Measurements from ENCODE around the gene SMPD1. TPM values are rescaled to one million over a fixed set of nuclear protein-coding genes. Genes with fewer than 3 reads are reported as not detected.

The SMPD1 gene
- total and polyA plus RNA-seq, 2 of the 8 experiments (the other 6 are each of a cell fraction or from before 2014, with no cell fraction given) = 1.9 to 2.4 TPM

- Histone ChIP-seq H4K20me1 (replicated peaks in 1 of 2; ENCODE audit: control insufficient read depth in 1 of 2, insufficient read depth in 2 of 2, low read length in 2 of 2) (no peaks in the 10 kb centered on the region), H3K23ac (ENCODE audit: insufficient read length) (no peak within 1 kb of the TSS), H3K27ac (ENCODE audit: low read depth, low read length) (no peak within 1 kb of the TSS), H4K8ac (ENCODE audit: extremely low read depth, insufficient read depth, low read length) (no peak within 1 kb of the TSS), H4K5ac (ENCODE audit: insufficient read length, low read depth, low read length) (no peak within 1 kb of the TSS), H3K79me2 (ENCODE audit: control insufficient read depth in 1 of 2, insufficient read depth in 2 of 2, low read length in 2 of 2) (no peaks in the 10 kb centered on the region), H3K14ac (ENCODE audit: insufficient read length) (no peak within 1 kb of the TSS), H2BK120ac (replicated peaks; ENCODE audit: low read depth, low read length) (no peak within 1 kb of the TSS), H3K4me2 (ENCODE audit: insufficient read depth in 1 of 2, low read depth in 2 of 2, low read length in 2 of 2) (no peak within 1 kb of the TSS), H2BK12ac (ENCODE audit: low read depth, low read length) (no peak within 1 kb of the TSS), H3K9me3 (ENCODE audit: insufficient read depth in 2 of 2, low read depth in 1 of 2, low read length in 1 of 2) (no peaks in the 10 kb centered on the region), H3K4me3 (ENCODE audit: extremely low read depth in 1 of 4, insufficient read depth in 2 of 4, low read depth in 3 of 4, low read length in 4 of 4) (no peak within 1 kb of the TSS), H2BK15ac (ENCODE audit: low read length) (no peak within 1 kb of the TSS), H3K23me2 (ENCODE audit: low read depth, low read length) (no peaks in the 10 kb centered on the region), H2AFZ (ENCODE audit: low read length) (no peak within 1 kb of the TSS), H3K56ac (replicated peaks; ENCODE audit: insufficient read length, low read depth, low read length) (no peak within 1 kb of the TSS), H2BK5ac (ENCODE audit: low read depth, low read length) (no peak within 1 kb of the TSS), H3K79me1 (ENCODE audit: low read depth, low read length) (no peaks in the 10 kb centered on the region), H3K4ac (replicated peaks; ENCODE audit: insufficient read length, low read depth, low read length) (no peak within 1 kb of the TSS), H3K27me3 (replicated peaks in 1 of 4; ENCODE audit: control insufficient read depth in 3 of 4, extremely low read depth in 1 of 4, insufficient read depth in 3 of 4, low read length in 3 of 4) (no peaks in the 10 kb centered on the region), H2AK5ac (ENCODE audit: low read depth, low read length) (no peak within 1 kb of the TSS), H3K9ac (replicated peaks in 1 of 4; ENCODE audit: extremely low read depth in 1 of 4, low read depth in 3 of 4, low read length in 3 of 4) (no peak within 1 kb of the TSS), H3K18ac (ENCODE audit: extremely low read depth, low read length) (no peak within 1 kb of the TSS), H4K91ac (replicated peaks; ENCODE audit: insufficient read length, low read length) (no peak within 1 kb of the TSS), H3K36me3 (ENCODE audit: control insufficient read depth in 2 of 4, insufficient read depth in 4 of 4, low read length in 3 of 4) (no peaks in the 10 kb centered on the region), H2BK20ac (ENCODE audit: low read length) (no peak within 1 kb of the TSS), H3K4me1 (replicated peaks in 1 of 4; ENCODE audit: control insufficient read depth in 3 of 4, insufficient read depth in 4 of 4, low read length in 3 of 4) (peaks cover 0 to 4% (median 0%) of the 10 kb centered on the region in 4 experiments; a peak in 2 of 7 replicates)
- TF ChIP-seq TAF7 (optimal IDR thresholded peaks at IDR 0.05; ENCODE audit: borderline replicate concordance, low read depth, low read length) = no peak
- no peak for TF ChIP-seq YY1 (IDR thresholded peaks at IDR 0.05; ENCODE audit: low read depth, low read length)
- no peak for TF ChIP-seq JUND (IDR thresholded peaks at IDR 0.05; ENCODE audit: low read length)
- no peak for TF ChIP-seq SIRT6 (IDR thresholded peaks at IDR 0.05; ENCODE audit: low read length)
- 64% methylated on average over 3 of the region's 3 CpGs; no CpG with 5 or more reads in 1 of the 2 experiments for WGBS, 2 experiments (ENCODE audit: extremely low coverage in 1 of 2, insufficient coverage in 1 of 2, insufficient read length in 1 of 2, insufficient replicate concordance in 2 of 2, low coverage in 1 of 2, low lambda C conversion rate in 2 of 2, missing lambda C conversion rate in 1 of 2)
- no peak for FAIRE-seq
- DNase-seq (ENCODE audit: low read depth in 1 of 2, low spot score in 2 of 2) = no peak
- ChIA-PET POLR2A (ENCODE audit: partially characterized antibody) (interaction anchor here (1.0 to 2.0 kb wide), 4 partner anchors 11 to 40 kb away, joined by 4 to 7 read pairs (median 6); partner anchors contain the start of genes ARFIP2 and TIMM10B), CTCF (ENCODE audit: partially characterized antibody) (interaction anchor here (0.8 to 22.7 kb wide), 20 partner anchors 12 to 181 kb away, joined by 3 to 585 read pairs (median 6); partner anchors contain the start of genes APBB1, ARFIP2, CCKBR and SMPD1)
Measured at GRCh38 chr11:6440906-6441358, 50.7 kb downstream of the SMPD1 start, which contains the start of gene HPX. Gene HPX (minus strand): TSS chr11:6440987. CDS start chr11:6440963, 24 bp downstream.
